Gastroesophageal sphincter (tissue), 3 donors: ENCODE measurements around the gene RXRB.

Source experiments
- CTCF ChIP-seq, 4 experiments: fragments of 200-600 bp in 2 of 4; fragments of 450-650 bp in 2 of 4; sonication (generic) in 1 of 4; IDR thresholded peaks; one replicate each; pipeline ENCODE4 v1.5.1; 2017 to 2019; ENCODE audit warnings: antibody characterized with exemption in 4 of 4, mild to moderate bottlenecking in 2 of 4, moderate library complexity in 2 of 4
- EP300 ChIP-seq: sonication (generic); formaldehyde crosslinking; IDR thresholded peaks from one replicate; pipeline ENCODE4 v1.6.1; 2017; ENCODE audit warnings: antibody characterized with exemption, mild to moderate bottlenecking
- POLR2A ChIP-seq, 2 donors: fragments of 450-650 bp; IDR thresholded peaks; one replicate each; pipeline ENCODE4 v1.6.1; 2017; ENCODE audit warnings: antibody characterized with exemption in 2 of 2, mild to moderate bottlenecking in 2 of 2, moderate library complexity in 1 of 2
- POLR2AphosphoS5 ChIP-seq: sonication (generic); formaldehyde crosslinking; IDR thresholded peaks from one replicate; pipeline ENCODE4 v1.6.1; 2017; ENCODE audit warnings: antibody characterized with exemption

- TF ChIP-seq CTCF (IDR thresholded peaks at IDR 0.05), result no peak
- TF ChIP-seq POLR2A (IDR thresholded peaks at IDR 0.05), result no peak
- TF ChIP-seq EP300, result no peak
- no peak for TF ChIP-seq POLR2AphosphoS5
These were observed 1.5 kb downstream of the RXRB start for GRCh38 chr6:33198853-33199436.
